Measurements from ENCODE around the gene PPP2R1A.

Gene PPP2R1A

DNA sequence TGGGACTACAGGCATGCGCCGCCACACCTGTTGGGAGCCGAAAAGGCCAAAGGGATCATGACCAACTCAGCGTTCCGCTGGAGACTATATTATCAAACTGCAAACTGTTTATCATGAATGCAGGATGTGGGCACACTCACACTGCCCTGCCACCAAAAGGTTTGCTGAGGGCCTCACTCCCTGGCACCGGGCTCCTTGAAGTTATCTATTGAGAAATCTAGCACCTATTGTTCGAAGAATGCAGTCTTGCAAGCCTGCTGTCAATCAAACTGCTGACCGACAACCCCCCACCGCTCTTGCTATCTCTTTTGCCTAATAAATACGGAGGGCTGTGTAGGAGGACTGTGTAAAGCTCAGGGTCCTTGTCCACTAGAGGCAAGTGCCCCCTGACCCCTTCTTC is 13.3 kb upstream of the PPP2R1A start:
- 69 to 79% methylated on average over 10 of the region's 10 CpGs for WGBS, 2 experiments
- Histone ChIP-seq H3K27me3 (ENCODE audit: control insufficient read depth, insufficient read depth, low read length, poor library complexity, severe bottlenecking) (peaks cover under 1% of the 10 kb centered on the region), H3K27ac (ENCODE audit: insufficient read depth, low read depth, low read length, poor library complexity, severe bottlenecking) (no peak overlapping the region), H3K4me3 (ENCODE audit: insufficient read depth, low read depth, low read length) (no peak overlapping the region), H3K9me3 (ENCODE audit: control insufficient read depth, low read length) (no peaks in the 10 kb centered on the region), H3K36me3 (ENCODE audit: control insufficient read depth, insufficient read depth, low read length) (no peaks in the 10 kb centered on the region), H3K4me1 (ENCODE audit: control insufficient read depth, insufficient read depth, low read length) (no peaks in the 10 kb centered on the region)

DNA sequence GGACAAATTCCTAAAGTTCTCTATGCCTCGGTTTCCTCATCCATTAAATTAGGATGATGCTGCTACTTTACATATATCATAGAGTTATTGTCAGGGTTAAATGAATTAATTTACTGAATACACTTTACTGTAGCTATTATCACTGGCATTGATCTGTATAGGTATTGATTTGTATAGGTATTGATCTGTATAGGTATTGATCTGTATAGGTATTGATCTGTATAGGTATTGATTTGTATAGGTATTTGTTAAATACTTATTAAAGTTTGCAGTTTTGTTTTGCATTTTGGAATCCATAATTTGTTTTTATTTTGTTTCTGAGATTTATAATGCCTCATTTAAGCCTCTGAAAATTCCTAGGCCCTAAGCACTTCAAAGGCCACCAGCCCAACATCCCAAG is 2.4 kb upstream of the PPP2R1A start:
- H3K9me3 ChIP-seq (ENCODE audit: control insufficient read depth, low read length): no peaks in the 10 kb centered on the region
- H3K36me3 ChIP-seq (ENCODE audit: control insufficient read depth, insufficient read depth, low read length): no peaks in the 10 kb centered on the region
- no peak overlapping the region for H3K4me3 ChIP-seq (ENCODE audit: insufficient read depth, low read depth, low read length)
- peaks cover 11% of the 10 kb centered on the region for H3K4me1 ChIP-seq (ENCODE audit: control insufficient read depth, insufficient read depth, low read length)
- H3K27ac ChIP-seq (ENCODE audit: insufficient read depth, low read depth, low read length, poor library complexity, severe bottlenecking): no peak overlapping the region
- no peaks in the 10 kb centered on the region for H3K27me3 ChIP-seq (ENCODE audit: control insufficient read depth, insufficient read depth, low read length, poor library complexity, severe bottlenecking)
- WGBS, 2 experiments: 100% methylated on average over 1 of the region's 1 CpG; no CpG with 5 or more reads in 1 of the 2 experiments

DNA sequence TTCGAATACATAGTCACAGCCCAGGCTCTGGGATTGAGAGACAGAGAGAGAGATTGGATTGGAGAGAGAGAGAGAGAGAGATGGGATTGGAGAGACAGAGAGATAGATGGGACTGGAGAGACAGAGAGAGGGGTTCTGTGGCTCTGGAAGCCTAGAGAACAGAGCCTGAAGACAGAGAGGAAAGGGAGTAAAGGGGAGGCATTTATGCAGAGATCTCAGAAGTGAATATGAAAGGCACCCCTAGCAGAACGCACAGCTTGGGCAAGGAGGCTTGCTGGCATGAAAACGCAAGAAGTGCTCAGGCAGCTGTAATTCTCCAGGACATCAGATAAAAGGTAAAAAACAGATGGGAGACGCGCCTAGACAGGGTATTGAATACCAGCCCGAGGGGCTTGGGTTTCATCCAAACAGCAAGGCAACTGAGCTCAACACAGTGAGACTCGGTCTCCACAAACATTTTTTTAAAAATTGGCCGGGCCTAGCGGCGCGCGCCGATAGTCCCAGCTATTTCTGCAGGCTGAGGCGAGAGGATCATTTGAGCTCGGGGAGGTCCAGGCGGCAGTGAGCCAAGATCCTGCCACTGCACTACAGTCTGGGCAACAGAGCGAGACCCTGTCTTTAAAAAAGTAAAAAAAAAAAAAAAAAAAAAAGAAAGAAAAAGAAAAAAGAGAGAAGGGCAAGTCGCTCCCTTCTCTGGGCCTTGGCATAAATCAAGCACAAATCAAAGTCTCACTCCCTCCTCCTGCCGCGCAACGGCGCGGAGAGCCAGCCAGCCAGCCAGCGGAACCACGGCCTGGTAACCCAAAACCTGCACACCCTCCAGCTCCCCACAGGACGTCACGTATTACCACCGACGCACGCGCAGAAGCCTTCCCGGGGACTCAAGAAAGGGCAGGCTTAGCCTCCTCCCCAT is 774 bp upstream of the PPP2R1A start:
- WGBS, 2 experiments: 5% methylated on average over 32 of the region's 32 CpGs
- H3K27ac ChIP-seq (ENCODE audit: insufficient read depth, low read depth, low read length, poor library complexity, severe bottlenecking): peak overlapping the region; percentile 50

DNA sequence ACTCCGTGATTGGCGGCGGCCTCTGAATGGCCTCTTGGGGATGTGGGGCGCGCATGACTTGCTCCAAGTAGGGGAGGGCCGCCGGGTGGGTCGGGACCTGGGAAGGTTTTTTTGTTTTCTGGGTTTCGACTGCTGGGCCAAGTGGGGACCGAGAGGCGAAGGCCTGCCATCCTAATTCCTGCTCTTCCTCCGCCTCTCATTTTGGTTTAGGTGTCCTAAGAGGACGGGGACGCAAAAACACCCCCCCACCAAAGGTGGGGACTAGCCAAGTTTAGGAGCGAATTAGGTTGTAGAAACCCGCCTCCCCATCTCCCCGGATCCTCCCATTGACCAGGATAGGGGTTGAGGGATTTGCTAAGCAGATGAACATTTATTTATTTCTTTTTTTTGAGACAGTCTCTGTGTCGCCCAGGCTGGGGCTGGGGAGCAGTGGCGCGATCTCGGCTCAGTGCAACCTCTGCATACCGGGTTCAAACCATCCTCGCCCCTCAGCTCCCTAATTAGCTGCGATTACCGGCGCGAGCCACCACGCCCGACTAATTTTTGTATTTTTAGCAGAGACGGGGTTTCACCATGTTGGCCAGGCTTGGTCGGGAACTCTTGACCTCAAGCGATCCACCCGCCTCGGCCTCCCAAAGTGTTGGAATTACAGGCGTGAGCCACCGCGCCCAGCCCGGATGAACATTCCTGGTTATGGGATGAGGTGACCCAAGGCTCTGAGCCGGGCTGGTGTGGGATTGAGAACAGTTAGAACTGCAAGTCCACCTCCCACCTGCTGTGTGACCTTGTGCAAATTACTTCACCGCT is 838 bp downstream of the PPP2R1A start:
- H3K4me3 ChIP-seq (ENCODE audit: insufficient read depth, low read depth, low read length): peak overlapping the region; percentile 93
- peaks cover 11% of the 10 kb centered on the region for H3K4me1 ChIP-seq (ENCODE audit: control insufficient read depth, insufficient read depth, low read length)
- peaks cover 6% of the 10 kb centered on the region for H3K36me3 ChIP-seq (ENCODE audit: control insufficient read depth, insufficient read depth, low read length)
- WGBS, 2 experiments: 2 to 4% methylated on average over 38 to 40 of the region's 40 CpGs
- H3K27ac ChIP-seq (ENCODE audit: insufficient read depth, low read depth, low read length, poor library complexity, severe bottlenecking): peak overlapping the region; percentile 92
- no peaks in the 10 kb centered on the region for H3K9me3 ChIP-seq (ENCODE audit: control insufficient read depth, low read length)
- no peaks in the 10 kb centered on the region for H3K27me3 ChIP-seq (ENCODE audit: control insufficient read depth, insufficient read depth, low read length, poor library complexity, severe bottlenecking)

More for the DNA sequence above, 774 bp upstream of the PPP2R1A start:
- no peaks in the 10 kb centered on the region for H3K27me3 ChIP-seq (ENCODE audit: control insufficient read depth, insufficient read depth, low read length, poor library complexity, severe bottlenecking)
- no peaks in the 10 kb centered on the region for H3K9me3 ChIP-seq (ENCODE audit: control insufficient read depth, low read length)
- no peaks in the 10 kb centered on the region for H3K36me3 ChIP-seq (ENCODE audit: control insufficient read depth, insufficient read depth, low read length)
- peak overlapping the region; percentile 37 for H3K4me3 ChIP-seq (ENCODE audit: insufficient read depth, low read depth, low read length)
- H3K4me1 ChIP-seq (ENCODE audit: control insufficient read depth, insufficient read depth, low read length): peaks cover 11% of the 10 kb centered on the region

GRCh38 chr19:52191389-52191788 is 1.5 kb downstream of the PPP2R1A start:
- no peak overlapping the region for H3K27ac ChIP-seq (ENCODE audit: insufficient read depth, low read depth, low read length, poor library complexity, severe bottlenecking)
- H3K36me3 ChIP-seq (ENCODE audit: control insufficient read depth, insufficient read depth, low read length): peaks cover 9% of the 10 kb centered on the region
- WGBS, 2 experiments: 84 to 89% methylated on average over 5 of the region's 5 CpGs

DNA sequence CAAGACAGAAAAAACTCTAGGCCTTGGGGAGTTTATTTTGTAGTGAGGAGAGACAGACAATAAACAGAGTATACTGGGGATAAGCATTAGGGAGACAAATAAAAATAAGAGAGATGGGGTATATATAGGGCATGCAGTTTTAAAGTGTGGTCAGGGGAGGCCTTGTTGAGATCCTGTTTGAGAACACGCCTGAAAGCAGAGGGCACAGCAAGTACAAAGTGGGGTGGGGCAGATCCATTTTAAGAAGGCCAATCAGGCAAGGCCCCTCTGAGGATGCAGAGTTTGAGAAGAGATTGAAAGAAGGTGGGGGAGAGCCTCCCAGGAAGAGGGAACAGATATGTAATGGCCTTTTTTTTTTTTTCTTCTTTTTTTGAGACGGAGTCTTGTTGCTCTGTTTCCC is 2.1 kb downstream of the PPP2R1A start:
- whole genome bisulfite sequencing, 2 experiments: 79 to 80% methylated on average over 2 of the region's 2 CpGs
- Histone ChIP-seq H3K9me3 (ENCODE audit: control insufficient read depth, low read length) (no peaks in the 10 kb centered on the region), H3K27me3 (ENCODE audit: control insufficient read depth, insufficient read depth, low read length, poor library complexity, severe bottlenecking) (no peaks in the 10 kb centered on the region), H3K27ac (ENCODE audit: insufficient read depth, low read depth, low read length, poor library complexity, severe bottlenecking) (no peak overlapping the region), H3K4me3 (ENCODE audit: insufficient read depth, low read depth, low read length) (no peak overlapping the region), H3K36me3 (ENCODE audit: control insufficient read depth, insufficient read depth, low read length) (peaks cover 9% of the 10 kb centered on the region), H3K4me1 (ENCODE audit: control insufficient read depth, insufficient read depth, low read length) (peaks cover 11% of the 10 kb centered on the region)

More at GRCh38 chr19:52191389-52191788, 1.5 kb downstream of the PPP2R1A start:
- Histone ChIP-seq H3K4me3 (ENCODE audit: insufficient read depth, low read depth, low read length) (peak overlapping the region; percentile 93), H3K9me3 (ENCODE audit: control insufficient read depth, low read length) (no peaks in the 10 kb centered on the region), H3K4me1 (ENCODE audit: control insufficient read depth, insufficient read depth, low read length) (peaks cover 11% of the 10 kb centered on the region), H3K27me3 (ENCODE audit: control insufficient read depth, insufficient read depth, low read length, poor library complexity, severe bottlenecking) (no peaks in the 10 kb centered on the region)

DNA sequence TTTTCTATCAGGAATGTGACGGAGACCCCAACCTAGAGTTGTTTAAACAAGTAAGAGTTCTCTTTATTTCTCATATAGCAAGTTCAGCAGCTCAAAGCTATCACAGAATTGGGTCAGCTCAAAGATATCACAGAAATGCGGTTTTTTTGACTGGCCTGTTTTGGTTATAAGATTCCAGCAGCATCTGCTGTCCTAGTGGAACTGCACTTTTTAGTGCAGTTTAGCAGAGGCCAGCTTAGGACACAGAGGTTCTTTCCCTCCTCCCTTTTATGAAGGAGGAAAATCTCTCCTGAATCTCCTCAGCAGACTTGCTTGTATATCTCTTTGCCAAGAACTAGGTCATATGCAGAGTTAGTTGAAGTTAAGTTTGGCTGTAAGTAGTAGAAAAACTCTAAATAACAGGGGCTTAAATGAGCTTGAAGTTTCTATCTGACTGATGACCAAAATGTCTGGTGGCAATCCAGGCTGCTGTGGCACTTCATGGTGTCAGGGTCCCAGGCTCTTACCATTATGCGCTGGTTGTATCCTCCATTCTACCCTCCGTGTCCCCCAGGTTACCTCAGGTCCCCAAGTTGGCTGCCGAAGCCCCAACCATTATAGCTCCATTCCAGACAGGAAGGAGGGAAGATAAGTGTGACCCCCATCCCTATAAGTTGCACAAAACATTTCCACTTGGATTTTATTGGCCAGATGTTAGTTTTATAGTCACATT is 6.6 kb downstream of the PPP2R1A start:
- H3K36me3 ChIP-seq (ENCODE audit: control insufficient read depth, insufficient read depth, low read length): peaks cover 25% of the 10 kb centered on the region
- H3K4me3 ChIP-seq (ENCODE audit: insufficient read depth, low read depth, low read length): no peak overlapping the region
- no peak overlapping the region for H3K27ac ChIP-seq (ENCODE audit: insufficient read depth, low read depth, low read length, poor library complexity, severe bottlenecking)
- no peaks in the 10 kb centered on the region for H3K9me3 ChIP-seq (ENCODE audit: control insufficient read depth, low read length)
- WGBS, 2 experiments: 95 to 99% methylated on average over 5 of the region's 5 CpGs
- peaks cover 6% of the 10 kb centered on the region for H3K4me1 ChIP-seq (ENCODE audit: control insufficient read depth, insufficient read depth, low read length)
- no peaks in the 10 kb centered on the region for H3K27me3 ChIP-seq (ENCODE audit: control insufficient read depth, insufficient read depth, low read length, poor library complexity, severe bottlenecking)

DNA sequence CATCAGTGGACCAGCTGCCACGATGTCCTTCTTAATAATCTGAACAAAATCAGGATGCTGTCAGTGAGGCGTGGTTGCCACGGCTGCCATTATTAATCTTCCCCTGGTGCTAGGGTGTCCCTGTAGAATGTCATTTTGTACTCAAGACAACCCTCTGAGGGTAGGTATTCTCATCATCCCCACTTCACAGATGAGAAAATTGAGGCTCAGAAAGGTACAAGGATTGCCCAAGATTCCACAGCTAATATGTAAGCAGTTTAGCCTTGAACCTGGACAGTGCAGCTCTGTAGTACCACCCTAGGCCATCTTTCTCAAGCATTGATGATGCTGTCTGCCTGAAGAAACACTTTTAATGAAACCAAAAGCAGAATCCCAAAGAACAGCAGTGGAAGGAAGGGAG is 8.1 kb downstream of the PPP2R1A start:
- peaks cover 37% of the 10 kb centered on the region for H3K36me3 ChIP-seq (ENCODE audit: control insufficient read depth, insufficient read depth, low read length)
- no peaks in the 10 kb centered on the region for H3K4me1 ChIP-seq (ENCODE audit: control insufficient read depth, insufficient read depth, low read length)
- no peaks in the 10 kb centered on the region for H3K9me3 ChIP-seq (ENCODE audit: control insufficient read depth, low read length)
- no peak overlapping the region for H3K4me3 ChIP-seq (ENCODE audit: insufficient read depth, low read depth, low read length)
- H3K27ac ChIP-seq (ENCODE audit: insufficient read depth, low read depth, low read length, poor library complexity, severe bottlenecking): no peak overlapping the region
- WGBS, 2 experiments: 95 to 96% methylated on average over 3 of the region's 3 CpGs
- H3K27me3 ChIP-seq (ENCODE audit: control insufficient read depth, insufficient read depth, low read length, poor library complexity, severe bottlenecking): no peaks in the 10 kb centered on the region

DNA sequence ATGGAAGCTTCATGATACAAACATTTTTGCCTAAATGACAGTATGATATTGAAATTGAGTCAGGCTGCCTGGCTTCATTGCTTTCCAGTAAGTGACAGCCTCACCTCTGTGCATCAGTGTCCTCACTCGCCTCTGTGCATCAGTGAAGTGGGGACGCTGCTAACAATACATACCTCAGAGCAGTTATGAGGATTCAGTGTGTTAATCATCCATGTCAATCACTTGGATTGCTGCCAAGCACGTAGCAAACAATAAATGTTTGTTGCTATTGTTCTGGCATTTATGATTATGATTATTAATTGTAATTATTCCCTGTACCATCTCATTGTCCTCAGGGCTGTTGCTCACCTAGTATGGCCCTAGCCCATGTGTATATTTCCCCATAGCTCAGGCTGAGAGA is 8.8 kb downstream of the PPP2R1A start:
- H3K27me3 ChIP-seq (ENCODE audit: control insufficient read depth, insufficient read depth, low read length, poor library complexity, severe bottlenecking): no peaks in the 10 kb centered on the region
- peaks cover 40% of the 10 kb centered on the region for H3K36me3 ChIP-seq (ENCODE audit: control insufficient read depth, insufficient read depth, low read length)
- no peaks in the 10 kb centered on the region for H3K9me3 ChIP-seq (ENCODE audit: control insufficient read depth, low read length)
- no peak overlapping the region for H3K27ac ChIP-seq (ENCODE audit: insufficient read depth, low read depth, low read length, poor library complexity, severe bottlenecking)
- no peaks in the 10 kb centered on the region for H3K4me1 ChIP-seq (ENCODE audit: control insufficient read depth, insufficient read depth, low read length)
- 91 to 100% methylated on average over 3 of the region's 3 CpGs for WGBS, 2 experiments
- no peak overlapping the region for H3K4me3 ChIP-seq (ENCODE audit: insufficient read depth, low read depth, low read length)
